GM18951 (cell line): ENCODE data around the gene LAMA5.

Experiments
- POLR2A ChIP-seq: IDR thresholded peaks from 4 replicates; pipeline ENCODE4 v1.6.1; 2011; ENCODE audit warnings: mild to moderate bottlenecking; ENCODE audit not compliant: insufficient read length, insufficient read depth; ENCODE audit errors: extremely low read depth
- in situ Hi-C: fragments of 300-500 bp; cut with MboI; formaldehyde crosslinking; loops from one replicate; pipeline ENCODE4 v1.12.0; 2022; ENCODE audit warnings: low sequenced_read_pairs, mixed read lengths, inconsistent platforms; ENCODE audit not compliant: unreplicated experiment

LAMA5 gene

DNA sequence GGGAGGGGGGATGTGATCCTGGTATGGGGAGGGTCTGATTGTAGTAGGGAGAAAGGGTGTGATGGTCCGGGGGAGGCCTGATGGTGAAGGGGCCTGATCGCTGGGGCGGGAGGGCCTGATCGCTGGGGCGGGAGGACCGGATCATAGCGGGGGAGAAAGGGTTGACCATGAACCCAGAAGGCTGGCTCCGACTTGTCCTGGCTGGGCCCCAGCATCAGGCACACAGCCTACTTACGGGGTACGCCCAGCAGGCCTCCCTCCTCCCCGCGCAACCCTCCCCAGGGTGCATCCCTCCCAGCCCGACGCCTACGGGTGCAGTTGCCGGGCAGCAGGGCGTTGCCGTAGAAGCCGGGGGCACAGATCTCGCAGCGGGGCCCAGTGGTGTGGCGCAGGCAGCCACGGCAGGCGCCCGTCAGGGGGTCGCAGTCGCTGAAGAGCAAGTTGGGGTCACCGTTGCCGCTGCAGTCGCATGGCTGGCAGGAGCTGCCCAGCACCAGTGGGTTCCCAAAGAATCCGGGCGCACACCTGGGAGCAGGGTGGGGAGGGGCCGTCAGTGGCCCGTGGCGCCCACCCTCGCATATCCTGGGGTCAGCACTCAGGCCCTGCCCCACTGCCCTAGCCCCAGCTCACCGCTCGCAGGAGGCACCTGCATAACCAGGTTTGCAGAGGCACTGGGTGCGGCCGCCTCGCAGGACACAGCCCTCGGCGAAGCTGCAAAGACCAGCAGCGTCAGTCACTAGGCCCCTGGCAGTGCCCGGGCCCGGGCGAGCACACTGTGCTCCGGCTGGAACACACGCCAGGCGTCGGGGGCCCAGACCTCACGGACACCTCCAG lies 43.7 kb downstream of the LAMA5 start:
- TF ChIP-seq POLR2A, result no peak
- in situ Hi-C loops, result no loop called here

DNA sequence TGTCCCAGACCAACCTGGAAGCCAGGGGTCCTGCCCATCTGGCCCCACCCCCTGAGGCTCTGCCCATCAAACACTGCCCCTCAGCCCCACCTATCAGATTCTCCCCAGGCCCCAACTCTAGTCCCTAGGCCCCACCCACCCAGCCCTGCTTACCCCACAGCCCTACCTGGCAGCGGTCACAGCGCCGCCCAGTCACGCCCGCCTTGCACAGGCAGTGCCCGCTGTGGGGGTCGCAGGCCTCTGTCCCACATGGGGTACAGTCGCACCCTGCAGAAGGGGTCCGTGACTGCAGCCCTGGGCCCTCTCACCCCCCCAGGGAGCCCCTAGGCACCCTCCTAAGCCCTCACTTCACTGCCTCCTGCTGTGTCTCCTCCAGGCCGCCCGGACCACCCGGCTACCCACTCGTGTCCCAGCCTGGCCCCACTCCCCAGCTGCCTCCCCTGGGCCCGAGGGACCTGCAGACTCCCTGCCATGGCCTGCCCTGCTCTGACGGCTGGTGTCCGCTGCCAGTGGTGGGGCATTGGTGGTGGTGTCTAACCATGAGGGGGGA lies 44.5 kb downstream of the LAMA5 start:
- in situ Hi-C loops, result no loop called here
- no peak for TF ChIP-seq POLR2A

GRCh38 chr20:62321975-62322374 lies 45.1 kb downstream of the LAMA5 start:
- in situ Hi-C loops, result no loop called here
- no peak for TF ChIP-seq POLR2A

DNA sequence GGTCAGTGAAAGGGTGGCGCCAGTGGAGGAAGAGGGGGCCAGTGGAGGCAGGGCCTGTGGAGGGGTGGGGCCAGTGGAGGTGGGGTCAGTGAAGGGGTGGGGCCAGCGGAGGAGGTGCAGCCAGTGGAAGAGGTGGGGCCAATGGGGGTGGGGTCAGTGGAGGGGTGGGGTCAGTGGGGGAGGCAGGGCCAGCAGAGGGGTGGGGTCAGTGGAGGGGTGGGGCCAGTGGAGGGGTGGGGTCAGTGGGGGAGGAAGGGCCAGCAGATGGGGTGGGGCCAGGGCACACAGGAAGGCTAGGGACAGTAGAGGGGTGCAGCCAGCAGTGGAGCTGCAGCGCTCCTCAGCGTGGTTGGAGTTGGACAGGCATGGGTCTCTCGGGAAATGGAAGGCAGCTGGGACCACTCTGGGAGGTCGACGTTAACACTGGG lies 45.6 kb downstream of the LAMA5 start:
- in situ Hi-C loops, result no loop called here
- TF ChIP-seq POLR2A, result no peak

GRCh38 chr20:62320581-62321354 lies 46.3 kb downstream of the LAMA5 start:
- no peak for TF ChIP-seq POLR2A
- in situ Hi-C loops, result no loop called here

GRCh38 chr20:62319346-62319909 lies 47.7 kb downstream of the LAMA5 start:
- in situ Hi-C loops, result no loop called here
- TF ChIP-seq POLR2A, result no peak

DNA sequence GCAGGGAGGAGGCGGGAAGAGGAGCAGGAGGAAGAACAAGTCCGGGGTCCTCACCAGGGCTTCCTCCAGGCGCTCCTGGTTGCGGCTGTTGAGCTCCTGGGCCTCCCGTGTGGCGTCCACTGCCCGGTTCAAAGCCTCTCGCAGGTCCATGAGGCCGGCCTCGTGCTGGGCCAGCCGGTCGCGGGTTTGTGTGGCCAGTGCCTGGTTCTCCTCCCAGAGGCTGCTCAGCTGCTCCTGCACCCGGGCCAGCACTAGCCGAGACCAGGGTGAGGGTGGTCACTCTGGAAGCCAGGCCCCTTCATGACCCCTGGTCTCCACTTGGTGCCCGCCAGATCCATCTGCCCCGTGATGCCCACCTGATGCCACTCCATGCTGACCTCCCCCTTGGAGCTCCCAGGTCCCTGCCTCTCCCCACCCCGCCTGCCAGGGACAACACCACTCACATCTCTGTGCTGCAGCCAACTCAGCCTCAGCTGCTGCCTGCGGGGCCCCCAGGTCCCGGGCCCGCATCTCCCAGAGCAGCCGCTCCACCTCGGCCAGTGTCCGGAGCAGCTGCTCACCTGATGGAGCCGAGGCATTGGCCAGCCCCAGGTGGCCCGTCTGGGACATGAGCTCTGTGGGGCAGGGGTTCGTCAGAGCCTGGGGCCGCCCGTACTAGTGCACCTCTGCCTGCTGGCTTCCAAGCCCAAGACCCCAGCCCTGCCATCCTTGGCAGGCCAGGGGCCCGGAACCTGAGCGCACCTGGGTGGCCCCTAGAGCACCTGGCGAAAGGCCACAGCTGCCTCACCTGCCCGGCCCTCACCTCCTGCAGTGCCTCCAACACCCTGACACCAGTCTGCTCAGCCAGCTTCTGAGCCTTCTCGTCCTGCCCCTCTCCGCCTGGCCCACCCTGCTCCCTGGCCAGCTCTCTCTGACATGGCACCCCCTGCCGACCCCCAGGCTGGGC lies 48.4 kb downstream of the LAMA5 start:
- TF ChIP-seq POLR2A, result no peak
- in situ Hi-C loops, result no loop called here

DNA sequence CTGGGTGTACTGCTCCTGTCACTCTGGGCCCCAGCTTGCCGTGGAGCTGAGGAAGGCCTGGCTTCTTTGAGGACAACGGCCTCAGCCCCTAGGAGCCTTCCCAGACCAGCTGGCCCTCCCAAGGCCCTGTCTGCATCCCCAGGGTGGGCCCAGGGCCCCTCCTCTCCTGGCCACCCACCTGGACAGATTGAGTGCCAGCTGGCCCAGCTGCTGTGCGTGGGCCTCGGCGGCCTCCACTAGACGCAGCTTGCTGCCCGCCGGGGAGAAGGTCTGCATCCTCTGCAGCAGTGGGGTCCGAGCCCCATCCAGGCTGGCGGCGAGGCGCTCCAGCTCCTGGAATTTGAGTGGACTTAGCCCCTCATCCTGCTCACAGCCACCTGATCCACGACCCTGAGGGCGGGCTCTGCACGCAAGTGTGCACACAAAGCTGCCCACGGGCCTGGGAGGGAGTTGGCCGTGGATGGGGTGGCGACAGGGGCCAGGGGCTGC lies 49.9 kb downstream of the LAMA5 start:
- in situ Hi-C loops, result no loop called here
- TF ChIP-seq POLR2A, result no peak

GRCh38 chr20:62316331-62317166 lies 50.6 kb downstream of the LAMA5 start:
- in situ Hi-C loops, result no loop called here
- no peak for TF ChIP-seq POLR2A

- no peak for TF ChIP-seq POLR2A
- in situ Hi-C loops, result no loop called here
These were observed 51.3 kb downstream of the LAMA5 start for GRCh38 chr20:62315773-62316172.

DNA sequence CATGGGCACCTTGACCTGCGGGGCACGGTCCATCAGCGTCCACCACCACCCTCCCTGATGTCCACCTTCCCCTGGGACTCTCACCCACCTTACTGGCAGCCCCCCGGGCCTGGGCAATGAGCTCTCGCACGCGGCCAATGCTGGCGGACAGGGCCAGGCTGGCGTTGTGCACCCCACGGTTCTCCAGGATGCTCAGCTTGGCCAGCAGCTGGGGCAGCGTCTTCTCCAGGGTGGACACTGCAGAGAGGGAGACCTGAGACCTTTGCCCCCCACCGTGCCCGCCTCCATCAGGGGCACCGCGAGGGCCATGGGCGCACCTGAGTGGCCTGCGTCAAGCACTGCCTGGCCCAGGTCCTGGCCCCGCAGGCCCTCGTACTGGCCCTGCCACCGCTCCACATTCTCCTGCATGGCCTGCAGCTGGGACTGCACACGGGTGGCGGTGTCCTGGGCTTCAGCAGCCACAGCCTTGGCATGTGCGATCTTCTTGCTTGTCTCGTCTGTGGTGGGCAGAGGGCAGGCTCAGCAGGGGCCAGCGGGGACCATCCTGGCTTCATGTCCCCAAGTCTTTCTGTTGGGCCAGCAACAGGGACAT lies 52.3 kb downstream of the LAMA5 start:
- TF ChIP-seq POLR2A, result no peak
- in situ Hi-C loops, result no loop called here
